H9 (cell line): ENCODE data around the gene PLSCR2. TPM values are rescaled to one million over a fixed set of nuclear protein-coding genes. Genes with fewer than 3 reads are reported as not detected.

Experiments
- DNase-seq: peaks from one replicate; pipeline ENCODE4 v3.0.0-alpha.2; 2017
- H2AFZ ChIP-seq: one replicate; pipeline ENCODE4 v1.6.1; 2013; ENCODE audit warnings: mild to moderate bottlenecking, low read length, control low read depth, moderate library complexity
- H2AK5ac ChIP-seq: 2 replicates; pipeline ENCODE4 v1.6.1; 2013; ENCODE audit warnings: low read length, control low read depth, mixed read lengths; ENCODE audit not compliant: insufficient read length
- H2BK120ac ChIP-seq: one replicate; pipeline ENCODE4 v1.6.1; 2013; ENCODE audit warnings: low read depth, mild to moderate bottlenecking, low read length, control low read depth, inconsistent platforms; ENCODE audit not compliant: poor library complexity, severe bottlenecking
- H2BK12ac ChIP-seq: 2 replicates; pipeline ENCODE4 v1.6.1; 2013; ENCODE audit warnings: low read length, control low read depth, mixed read lengths, low read depth; ENCODE audit not compliant: insufficient read length
- H2BK15ac ChIP-seq: 2 replicates; pipeline ENCODE4 v1.6.1; 2013; ENCODE audit warnings: low read depth, low read length, control low read depth
- H2BK20ac ChIP-seq: one replicate; pipeline ENCODE4 v1.6.1; 2013; ENCODE audit warnings: low read depth, mild to moderate bottlenecking, low read length, control low read depth, inconsistent platforms; ENCODE audit not compliant: poor library complexity, severe bottlenecking
- H2BK5ac ChIP-seq: 2 replicates; pipeline ENCODE4 v1.6.1; 2013; ENCODE audit warnings: low read length, control low read depth, mixed read lengths; ENCODE audit not compliant: insufficient read length
- H3K14ac ChIP-seq: 2 replicates; pipeline ENCODE4 v1.6.1; 2013; ENCODE audit warnings: low read length, control low read depth; ENCODE audit not compliant: insufficient read depth
- H3K18ac ChIP-seq: 2 replicates; pipeline ENCODE4 v1.6.1; 2013; ENCODE audit warnings: low read depth, mild to moderate bottlenecking, mixed read lengths, low read length, control low read depth; ENCODE audit not compliant: insufficient read length
- H3K23ac ChIP-seq: 2 replicates; pipeline ENCODE4 v1.6.1; 2013; ENCODE audit warnings: low read length, control low read depth, mixed read lengths, low read depth; ENCODE audit not compliant: insufficient read length
- H3K23me2 ChIP-seq: 2 replicates; pipeline ENCODE4 v1.6.1; 2013; ENCODE audit warnings: low read depth, mild to moderate bottlenecking, mixed read lengths, low read length, control low read depth; ENCODE audit not compliant: insufficient read length, poor library complexity, severe bottlenecking
- H3K27ac ChIP-seq: 2 replicates; pipeline ENCODE4 v1.5.1; 2013; ENCODE audit warnings: low read length, control low read depth, mixed read lengths, low read depth; ENCODE audit not compliant: insufficient read length
- H3K27me3 ChIP-seq: 2 replicates; pipeline ENCODE4 v1.6.1; 2013; ENCODE audit warnings: low read length, control low read depth, inconsistent platforms; ENCODE audit not compliant: insufficient read depth
- H3K4ac ChIP-seq: 2 replicates; pipeline ENCODE4 v1.6.1; 2013; ENCODE audit warnings: low read depth, mild to moderate bottlenecking, control low read depth, inconsistent platforms, low read length, moderate library complexity
- H3K4me1 ChIP-seq: 2 replicates; pipeline ENCODE4 v1.6.1; 2013; ENCODE audit warnings: low read length, control low read depth, inconsistent platforms; ENCODE audit not compliant: insufficient read depth
- H3K4me2 ChIP-seq: 2 replicates; pipeline ENCODE4 v1.6.1; 2013; ENCODE audit warnings: low read length, control low read depth, mixed read lengths; ENCODE audit not compliant: insufficient read length, insufficient read depth
- H3K56ac ChIP-seq: 2 replicates; pipeline ENCODE4 v1.6.1; 2013; ENCODE audit warnings: low read depth, mild to moderate bottlenecking, mixed read lengths, low read length, control low read depth; ENCODE audit not compliant: insufficient read length
- H3K79me1 ChIP-seq: 2 replicates; pipeline ENCODE4 v1.6.1; 2013; ENCODE audit warnings: low read depth, mild to moderate bottlenecking, moderate library complexity, low read length, control low read depth, inconsistent platforms; ENCODE audit not compliant: insufficient read depth, poor library complexity, severe bottlenecking
- H3K79me2 ChIP-seq: 2 replicates; pipeline ENCODE4 v1.6.1; 2013; ENCODE audit warnings: low read length, control low read depth, inconsistent platforms; ENCODE audit not compliant: insufficient read depth
- H3K9ac ChIP-seq: 2 replicates; pipeline ENCODE4 v1.6.1; 2013; ENCODE audit warnings: low read length, control low read depth, mixed read lengths; ENCODE audit not compliant: insufficient read length; ENCODE audit errors: extremely low read depth
- H3K9me3 ChIP-seq: one replicate; pipeline ENCODE4 v1.6.1; 2013; ENCODE audit warnings: low read depth, low read length, inconsistent platforms; ENCODE audit not compliant: control insufficient read depth
- H3T11ph ChIP-seq: one replicate; pipeline ENCODE4 v1.6.1; 2013; ENCODE audit warnings: mild to moderate bottlenecking, low read length, control low read depth, inconsistent platforms
- H4K20me1 ChIP-seq: one replicate; pipeline ENCODE4 v1.6.1; 2013; ENCODE audit not compliant: control insufficient read depth, insufficient read length, insufficient read depth
- H4K5ac ChIP-seq: 2 replicates; pipeline ENCODE4 v1.6.1; 2013; ENCODE audit warnings: low read depth, mild to moderate bottlenecking, mixed read lengths, low read length, control low read depth; ENCODE audit not compliant: insufficient read length
- H4K8ac ChIP-seq: replicated peaks from 2 replicates; pipeline ENCODE4 v1.6.1; 2013; ENCODE audit warnings: low read length, control low read depth, mixed read lengths, low read depth; ENCODE audit not compliant: insufficient read length
- H4K91ac ChIP-seq: 2 replicates; pipeline ENCODE4 v1.6.1; 2013; ENCODE audit warnings: low read depth, mild to moderate bottlenecking, moderate library complexity, mixed read lengths, low read length, control low read depth; ENCODE audit not compliant: insufficient read length
- H3K27ac Mint-ChIP-seq, 3 experiments: 2 replicates in 2 of 3; 3 replicates in 1 of 3; pipeline ENCODE4 v1.8.0; 2020 to 2021; ENCODE audit warnings: mixed read lengths in 3 of 3, mild to moderate bottlenecking in 1 of 3, moderate library complexity in 1 of 3
- H3K27me3 Mint-ChIP-seq: 2 replicates; pipeline ENCODE4 v1.8.0; 2021; ENCODE audit warnings: low read depth, mild to moderate bottlenecking, moderate library complexity, mixed read lengths
- H3K36me3 Mint-ChIP-seq, 3 experiments: 2 replicates in 2 of 3; 3 replicates in 1 of 3; pipeline ENCODE4 v1.8.0; 2020 to 2021; ENCODE audit warnings: low read depth in 3 of 3, mixed read lengths in 3 of 3; ENCODE audit not compliant: insufficient read depth in 1 of 3
- H3K4me1 Mint-ChIP-seq, 2 experiments: 2 replicates each; pipeline ENCODE4 v1.8.0; 2020; ENCODE audit warnings: mixed read lengths in 2 of 2
- H3K4me3 Mint-ChIP-seq, 2 experiments: 2 replicates in 1 of 2; 3 replicates in 1 of 2; pipeline ENCODE4 v1.8.0; 2020 to 2021; ENCODE audit warnings: mild to moderate bottlenecking in 2 of 2, mixed read lengths in 2 of 2, moderate library complexity in 1 of 2
- H3K9me3 Mint-ChIP-seq, 2 experiments: 2 replicates in 1 of 2; 3 replicates in 1 of 2; pipeline ENCODE4 v1.8.0; 2020; ENCODE audit warnings: mild to moderate bottlenecking in 2 of 2, mixed read lengths in 2 of 2, moderate library complexity in 1 of 2
- CTCF ChIP-seq: fragments of 200-600 bp; sonication (generic); conservative IDR thresholded peaks from 3 replicates; pipeline ENCODE4 v1.8.0; 2021; ENCODE audit warnings: antibody characterized with exemption, mild to moderate bottlenecking
- WGBS: extraction: QIAGEN DNeasy Blood & Tissue Kit; methylation state at CpG from one replicate; pipeline ENCODE4 v1.1.7; 2013; ENCODE audit warnings: missing lambda C conversion rate, low lambda C conversion rate, mixed read lengths; ENCODE audit not compliant: insufficient read length; ENCODE audit errors: extremely low coverage; 5-methylcytosine and 5-hydroxymethylcytosine counted together
- total RNA-seq: library from RNA; stranded (reverse); gene quantifications from 2 replicates; pipeline ENCODE4 v1.2.1, GENCODE V29; 2021

PLSCR2 gene
- total RNA-seq, 1 experiment from 2014 or later: not detected

- H3K23ac ChIP-seq: no peak overlapping the region
- no peak overlapping the region for H2BK20ac ChIP-seq
- H3K14ac ChIP-seq: no peak overlapping the region
- no peaks in the 10 kb centered on the region for H3K4me1 ChIP-seq
- no peak overlapping the region for H2BK120ac ChIP-seq
- no peak overlapping the region for H2BK5ac ChIP-seq
- no peaks in the 10 kb centered on the region for H4K20me1 ChIP-seq
- no peak overlapping the region for H3K18ac ChIP-seq
- Mint-ChIP-seq H3K4me3 (no peak overlapping the region), H3K4me1 (peaks cover 7 to 10% of the 10 kb centered on the region in 2 experiments; a peak in 3 of 4 replicates), H3K36me3 (peaks cover 0 to 13% (median 0%) of the 10 kb centered on the region in 3 experiments; a peak in 3 of 7 replicates), H3K27ac (no peak overlapping the region), H3K27me3 (no peaks in the 10 kb centered on the region), H3K9me3 (peaks cover 8 to 10% of the 10 kb centered on the region in 2 experiments; a peak in 3 of 5 replicates)
- no peaks in the 10 kb centered on the region for H3K27me3 ChIP-seq
- H3K56ac ChIP-seq: no peak overlapping the region
- no peak overlapping the region for H4K5ac ChIP-seq
- no peak for TF ChIP-seq CTCF
- no peak overlapping the region for H3T11ph ChIP-seq
- no peak overlapping the region for H2AK5ac ChIP-seq
- H4K8ac ChIP-seq: no peak overlapping the region
- H3K23me2 ChIP-seq: no peaks in the 10 kb centered on the region
- no peak overlapping the region for H3K27ac ChIP-seq
- no peak overlapping the region for H2AFZ ChIP-seq
- WGBS: no CpG with 5 or more reads among the region's 1 CpG
- no peak overlapping the region for H4K91ac ChIP-seq
- H3K9me3 ChIP-seq: no peaks in the 10 kb centered on the region
- no peak overlapping the region for H3K9ac ChIP-seq
- no peaks in the 10 kb centered on the region for H3K79me2 ChIP-seq
- H3K4me2 ChIP-seq: no peak overlapping the region
- H3K79me1 ChIP-seq: no peaks in the 10 kb centered on the region
- no peak overlapping the region for H3K4ac ChIP-seq
- no peak for DNase-seq
- no peak overlapping the region for H2BK12ac ChIP-seq
- no peak overlapping the region for H2BK15ac ChIP-seq
Observed at GRCh38 chr3:146496726-146497125, 27.4 kb upstream of the PLSCR2 start.
